Measurements from ENCODE around the gene BMPR1B.

The BMPR1B gene

DNA sequence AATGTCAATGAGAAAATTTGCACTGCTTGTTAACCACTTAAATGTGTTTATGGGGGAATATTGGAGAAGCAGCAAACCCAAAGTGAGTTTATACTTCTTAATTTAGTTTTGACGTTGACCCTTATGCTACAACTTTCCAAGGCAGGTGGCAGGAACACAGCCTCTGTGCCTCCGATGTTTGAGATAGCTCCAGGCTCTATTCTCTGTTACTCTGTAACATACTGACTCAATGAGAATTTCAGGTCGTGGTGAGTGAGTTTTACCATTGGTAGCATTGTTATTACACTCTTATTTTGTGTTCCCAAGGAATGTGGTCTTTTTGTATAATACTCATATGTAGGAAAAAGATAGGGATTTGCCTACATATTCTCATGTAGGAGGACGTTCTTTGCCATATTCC, 210.7 kb downstream of the BMPR1B start:
- no peak for DNase-seq

- DNase-seq, result no peak
These were observed 212.9 kb downstream of the BMPR1B start for GRCh38 chr4:94970650-94971049.

DNA sequence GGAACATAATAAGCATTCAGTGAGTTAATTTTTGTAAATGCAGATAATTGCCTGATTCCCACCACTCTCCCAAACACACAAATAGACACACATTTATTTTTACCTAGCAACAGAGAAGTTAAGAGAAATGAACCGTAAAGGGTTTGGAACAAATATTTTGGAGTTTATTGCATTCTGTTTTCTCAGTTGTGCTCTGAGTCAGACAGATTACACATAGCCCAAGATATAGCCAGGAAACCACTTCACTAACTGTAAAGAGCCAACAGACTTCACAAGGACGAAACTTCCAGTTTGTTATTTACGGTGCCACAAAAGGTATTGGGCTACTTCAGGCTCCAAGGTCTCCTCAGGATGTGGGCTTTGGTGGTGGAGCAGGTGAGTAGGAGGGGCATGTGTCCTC, 217.0 kb downstream of the BMPR1B start:
- no peak for DNase-seq

DNA sequence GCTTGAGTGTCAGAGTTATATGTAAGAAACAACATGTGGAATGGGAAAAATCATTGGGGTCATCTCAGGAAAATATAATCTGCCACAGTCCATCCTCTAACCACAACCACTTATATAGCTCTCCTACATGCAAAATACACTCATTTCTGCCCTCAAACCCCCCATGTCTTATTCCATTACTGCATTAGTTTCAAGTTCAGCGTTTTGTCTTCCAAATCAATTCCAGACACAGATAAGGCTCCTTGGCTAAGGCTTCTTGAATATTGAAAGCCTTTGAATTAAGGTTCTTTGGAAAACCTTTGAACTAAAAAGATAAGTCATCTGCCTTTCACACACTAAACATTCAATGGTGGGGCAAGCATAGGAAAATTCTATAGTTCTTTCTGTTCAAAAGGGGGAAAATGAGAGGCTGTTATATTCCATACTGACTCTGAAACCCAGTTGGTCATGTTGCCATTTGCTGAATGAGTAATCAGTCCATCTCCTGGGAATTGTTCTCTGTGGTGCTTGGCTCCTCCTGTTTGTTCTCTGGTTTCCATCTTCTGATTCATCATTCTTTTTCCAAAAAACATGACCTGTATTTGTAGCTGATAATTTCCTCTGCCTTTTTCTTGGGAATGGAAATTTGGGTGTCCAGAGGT, 218.7 kb downstream of the BMPR1B start:
- DNase-seq, result no peak

DNA sequence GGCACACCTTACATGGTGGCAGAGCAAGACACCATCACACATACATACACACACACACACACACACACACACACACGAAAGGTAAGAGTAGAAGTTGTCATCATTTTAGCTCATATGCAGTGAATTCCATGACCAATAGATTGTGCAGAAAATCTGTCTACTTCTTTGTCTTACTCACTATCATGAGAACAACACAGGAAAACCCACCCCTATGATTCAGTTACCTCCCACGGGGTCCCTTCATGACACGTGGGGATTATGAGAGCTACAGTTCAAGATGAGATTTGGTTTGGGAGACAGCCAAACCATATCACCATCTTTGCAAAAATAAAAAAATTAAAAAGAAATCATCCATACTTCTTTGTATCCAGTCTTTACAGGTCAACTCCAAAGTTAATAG, 221.1 kb downstream of the BMPR1B start:
- DNase-seq, result no peak

- no peak for DNase-seq
These were observed 221.9 kb downstream of the BMPR1B start for GRCh38 chr4:94979621-94980020.

GRCh38 chr4:94995684-94996394, 238.1 kb downstream of the BMPR1B start:
- DNase-seq, result no peak

DNA sequence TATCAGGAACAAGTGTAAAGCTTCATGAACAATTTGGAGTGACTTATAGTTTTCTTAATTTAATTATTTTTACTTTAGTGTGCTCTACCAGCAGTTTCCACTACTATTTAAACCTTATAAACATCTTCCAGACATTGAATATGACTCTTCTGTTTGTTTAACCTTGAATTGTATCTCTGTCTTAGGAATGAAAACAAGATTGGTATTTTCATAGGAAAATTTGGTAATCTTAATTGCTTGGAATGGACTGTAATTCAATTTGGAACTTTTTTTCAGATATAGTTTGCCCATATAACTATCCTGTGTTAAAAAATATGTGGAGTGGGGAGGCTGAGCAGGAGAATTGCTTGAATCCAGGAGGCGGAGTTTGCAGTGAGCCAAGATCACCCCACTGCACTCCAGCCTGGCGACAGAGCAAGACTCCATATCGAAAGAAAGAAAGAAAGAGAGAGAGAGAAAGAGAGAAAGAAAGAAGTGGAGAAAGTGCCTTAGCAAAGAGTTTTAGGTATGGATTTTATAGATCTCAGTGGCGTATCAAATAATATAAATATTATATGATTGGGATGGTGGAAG, 242.4 kb downstream of the BMPR1B start:
- DNase-seq, result no peak

- no peak for DNase-seq
These were observed 247.2 kb downstream of the BMPR1B start for GRCh38 chr4:95004912-95005311.

DNA sequence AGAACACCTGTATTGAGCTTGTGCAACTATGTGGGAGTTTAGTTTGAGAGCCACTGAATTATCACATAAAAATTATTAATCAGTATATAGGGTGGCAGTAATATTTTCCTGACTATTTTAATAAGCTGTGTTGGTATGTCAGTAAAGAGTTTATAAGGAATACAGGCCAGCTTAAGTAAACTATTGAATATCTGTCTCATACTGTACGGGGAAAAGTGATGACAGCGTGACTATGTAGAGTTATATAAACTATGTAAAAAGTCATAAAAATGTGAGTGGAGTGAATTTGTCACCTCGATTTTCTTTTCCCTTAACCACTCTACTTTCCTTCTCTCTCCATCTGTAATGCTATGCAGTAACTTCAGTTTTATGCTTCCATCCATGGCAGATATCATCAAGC, 250.2 kb downstream of the BMPR1B start:
- no peak for DNase-seq

DNA sequence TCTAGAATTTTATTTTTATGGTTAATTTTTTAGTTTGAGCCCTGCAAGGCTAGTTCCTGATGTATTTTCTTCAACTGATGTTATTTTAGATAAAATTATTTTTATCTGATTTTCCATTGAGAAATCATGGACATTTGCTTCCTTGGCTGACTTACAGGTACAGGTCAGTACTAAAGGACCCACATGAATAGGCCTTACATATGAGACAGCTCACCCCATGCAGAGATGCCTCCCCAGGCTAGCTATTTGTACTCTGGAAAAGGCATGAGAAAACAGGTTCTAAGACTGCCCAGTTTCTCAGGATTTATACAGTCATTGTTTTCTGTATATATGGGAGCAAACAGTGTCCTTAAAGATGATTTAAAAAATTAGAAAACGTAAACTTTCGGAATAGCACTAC, 255.5 kb downstream of the BMPR1B start:
- DNase-seq, result no peak

DNA sequence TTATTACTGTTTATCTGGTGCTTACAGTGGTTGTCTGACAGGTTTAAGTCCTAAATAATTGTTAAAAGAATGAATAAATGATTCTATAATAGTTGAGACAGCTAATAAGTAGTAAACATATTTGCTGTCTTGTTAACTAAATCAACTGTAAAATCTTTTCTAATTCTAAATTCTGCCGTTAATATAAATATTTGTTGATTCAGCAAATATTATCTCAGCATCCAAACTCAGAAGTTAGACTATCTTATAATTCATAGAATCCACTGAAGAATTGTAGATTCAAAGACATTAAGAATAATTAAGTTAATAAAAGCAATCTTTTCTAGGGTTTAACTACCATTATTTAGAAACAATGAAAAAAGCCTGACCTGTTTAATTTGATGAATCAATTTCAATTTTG, 256.3 kb downstream of the BMPR1B start:
- no peak for DNase-seq

- no peak for DNase-seq
These were observed 259.7 kb downstream of the BMPR1B start for GRCh38 chr4:95017305-95018064.

GRCh38 chr4:95018785-95019184, 261.0 kb downstream of the BMPR1B start:
- DNase-seq, result no peak

GRCh38 chr4:95020521-95020920, 262.8 kb downstream of the BMPR1B start:
- no peak for DNase-seq

- DNase-seq, result no peak
These were observed 263.3 kb downstream of the BMPR1B start for GRCh38 chr4:95021099-95021498.

DNA sequence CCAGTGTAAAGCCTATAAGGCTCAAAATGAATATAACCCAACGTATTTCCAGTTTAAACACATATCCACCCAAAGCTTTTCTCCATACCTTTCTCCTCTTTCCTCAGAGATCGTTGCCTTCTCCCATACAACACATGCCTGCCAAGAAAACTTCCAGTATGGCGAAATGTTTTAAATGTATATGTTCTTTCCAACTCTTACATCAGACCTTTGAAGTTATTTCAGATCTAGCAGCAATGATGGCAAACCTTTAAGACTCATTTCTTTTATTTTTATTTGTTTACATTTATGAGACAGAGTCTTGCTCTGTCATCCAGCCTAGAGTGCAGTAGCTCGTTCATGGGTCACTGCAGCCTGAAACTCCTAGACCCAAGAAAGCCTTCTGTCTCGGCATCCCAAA, 265.4 kb downstream of the BMPR1B start:
- no peak for DNase-seq

- no peak for DNase-seq
These were observed 270.3 kb downstream of the BMPR1B start for GRCh38 chr4:95027905-95028618.

DNA sequence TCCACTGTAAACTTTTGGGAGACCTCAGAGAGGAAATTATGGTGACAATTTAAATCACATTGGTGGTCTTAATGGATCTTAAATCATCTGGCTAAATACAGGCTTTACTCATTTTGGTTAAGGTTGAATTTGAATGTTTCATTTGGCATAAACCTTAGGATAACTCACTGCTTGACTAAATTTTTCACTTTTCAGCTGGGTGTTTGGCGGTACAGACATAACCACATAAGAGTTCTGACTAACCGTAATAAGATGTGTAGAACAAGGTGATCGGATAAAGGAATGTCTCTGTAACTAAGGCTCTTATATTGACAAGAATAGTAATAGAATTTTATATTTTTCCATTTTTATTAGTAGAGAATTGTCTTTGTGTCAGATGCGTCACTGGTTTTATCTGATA, 281.0 kb downstream of the BMPR1B start:
- DNase-seq, result no peak

- no peak for DNase-seq
These were observed 286.6 kb downstream of the BMPR1B start for GRCh38 chr4:95044324-95044837.

DNA sequence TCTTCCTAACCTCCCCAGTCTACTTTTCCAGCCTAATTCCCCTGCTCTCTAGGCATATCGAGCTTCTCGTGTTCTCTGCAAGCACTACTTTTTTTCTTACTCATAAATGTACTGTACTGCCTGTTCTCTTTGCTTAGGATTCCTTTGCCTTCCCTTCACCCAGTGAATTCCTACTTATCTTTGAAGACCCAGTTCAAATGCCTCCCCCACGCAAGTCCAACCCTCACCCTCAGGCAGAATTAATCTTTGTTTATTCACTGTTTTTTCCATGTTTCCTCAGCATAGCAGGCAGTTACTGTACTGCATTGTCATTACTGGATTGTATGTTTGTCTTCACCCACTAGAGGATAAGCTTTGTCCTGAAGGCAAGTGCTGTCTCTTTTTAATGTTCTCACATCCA, 287.7 kb downstream of the BMPR1B start:
- DNase-seq, result no peak

DNA sequence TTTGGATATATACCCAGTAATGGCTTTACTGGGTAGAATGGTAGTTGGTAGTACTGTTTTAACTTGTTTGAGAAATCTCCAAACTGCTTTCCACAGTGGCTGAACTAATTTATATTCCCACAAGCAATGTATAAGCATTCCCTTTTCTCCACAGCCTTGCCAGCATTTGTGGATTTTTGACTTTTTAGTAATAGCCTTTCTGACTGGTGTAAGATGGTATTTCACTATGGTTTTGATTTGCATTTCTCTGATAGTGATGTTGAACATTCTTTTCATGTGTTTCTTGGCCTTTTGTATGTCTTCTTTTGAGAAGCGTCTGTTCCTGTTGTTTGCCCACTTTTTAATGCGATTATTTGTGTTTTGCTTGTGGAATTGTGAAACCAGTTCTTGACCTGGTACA, 290.5 kb downstream of the BMPR1B start:
- no peak for DNase-seq
